Measurements from ENCODE around the gene DHDH.
"Not testable (repeated sequence)": the region's sequence is repeated elsewhere in the genome, so short reads cannot be mapped to it uniquely, and the experiment has no call there.

Gene DHDH

DNA sequence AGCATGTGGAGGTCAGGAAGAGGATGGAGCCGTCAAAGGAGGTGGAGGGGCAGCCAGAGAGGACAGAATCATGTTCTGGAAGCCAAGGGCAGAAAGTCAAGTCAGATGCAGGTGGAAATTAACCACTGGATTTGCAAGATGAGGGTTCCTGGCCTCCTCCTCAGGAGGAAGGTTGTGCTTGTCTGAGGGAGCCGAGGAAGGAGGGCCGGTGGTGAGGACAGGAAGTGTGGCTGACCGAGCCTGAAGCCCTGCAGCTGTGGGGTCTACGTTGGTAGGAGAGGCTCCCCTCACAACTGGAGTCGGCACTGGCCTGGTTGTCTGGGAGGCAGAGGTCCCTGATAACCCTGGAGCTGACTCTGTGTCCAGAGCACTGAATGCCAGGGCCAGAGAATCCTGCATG lies 15.4 kb upstream of the DHDH start:
- no peak for DNase-seq

DNA sequence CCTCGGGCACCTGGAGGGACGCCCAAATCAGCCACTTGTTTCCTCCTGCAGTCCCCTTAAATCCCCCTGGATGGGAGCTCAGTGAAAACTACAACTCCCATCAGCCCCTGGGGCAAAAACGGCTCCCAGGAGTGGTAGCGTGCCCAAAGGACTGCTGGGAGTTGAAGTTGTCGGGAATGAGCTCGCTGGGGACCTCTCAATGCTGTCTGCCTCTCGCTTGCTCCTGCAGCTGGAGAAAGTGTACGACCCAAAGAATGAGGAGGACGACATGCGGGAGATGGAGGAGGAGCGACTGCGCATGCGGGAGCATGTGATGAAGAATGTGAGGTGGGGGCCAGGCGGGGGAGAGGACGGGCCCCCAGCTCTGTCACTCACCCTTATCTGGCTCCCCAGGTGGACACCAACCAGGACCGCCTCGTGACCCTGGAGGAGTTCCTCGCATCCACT lies 14.7 kb upstream of the DHDH start:
- no peak for DNase-seq

DNA sequence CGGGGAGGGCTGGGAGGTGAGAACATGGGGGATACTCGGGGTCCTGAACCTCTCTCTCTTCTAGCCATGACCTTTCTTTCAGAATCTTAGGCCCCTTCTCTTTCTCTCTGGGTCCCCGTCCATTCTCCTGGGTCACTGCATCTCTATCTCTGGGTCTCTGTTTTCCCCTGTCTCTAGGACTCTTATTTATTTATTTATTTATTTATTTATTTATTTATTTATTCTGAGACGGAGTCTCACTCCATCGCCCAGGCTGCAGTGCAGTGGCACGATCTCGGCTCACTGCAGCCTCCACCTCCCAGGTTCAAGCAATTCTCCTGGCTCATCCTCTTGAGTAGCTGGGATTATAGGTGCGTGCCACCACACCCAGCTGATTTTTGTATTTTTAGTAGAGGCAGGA lies 14.2 kb upstream of the DHDH start:
- not testable (repeated sequence) for DNase-seq

DNA sequence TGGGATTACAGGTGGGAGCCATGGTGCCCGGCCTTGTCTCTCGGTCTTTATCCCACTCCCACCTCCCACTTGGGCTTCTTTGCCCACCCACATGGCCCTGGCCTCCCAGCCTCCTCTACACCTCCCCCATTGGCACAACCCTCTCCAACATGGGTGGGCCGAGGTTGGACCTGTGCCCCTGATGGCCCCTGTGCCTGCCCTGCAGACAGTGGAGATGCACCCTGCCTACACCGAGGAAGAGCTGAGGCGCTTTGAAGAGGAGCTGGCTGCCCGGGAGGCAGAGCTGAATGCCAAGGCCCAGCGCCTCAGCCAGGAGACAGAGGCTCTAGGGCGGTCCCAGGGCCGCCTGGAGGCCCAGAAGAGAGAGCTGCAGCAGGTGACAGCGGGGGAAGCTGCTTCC lies 12.6 kb upstream of the DHDH start:
- no peak for DNase-seq

DNA sequence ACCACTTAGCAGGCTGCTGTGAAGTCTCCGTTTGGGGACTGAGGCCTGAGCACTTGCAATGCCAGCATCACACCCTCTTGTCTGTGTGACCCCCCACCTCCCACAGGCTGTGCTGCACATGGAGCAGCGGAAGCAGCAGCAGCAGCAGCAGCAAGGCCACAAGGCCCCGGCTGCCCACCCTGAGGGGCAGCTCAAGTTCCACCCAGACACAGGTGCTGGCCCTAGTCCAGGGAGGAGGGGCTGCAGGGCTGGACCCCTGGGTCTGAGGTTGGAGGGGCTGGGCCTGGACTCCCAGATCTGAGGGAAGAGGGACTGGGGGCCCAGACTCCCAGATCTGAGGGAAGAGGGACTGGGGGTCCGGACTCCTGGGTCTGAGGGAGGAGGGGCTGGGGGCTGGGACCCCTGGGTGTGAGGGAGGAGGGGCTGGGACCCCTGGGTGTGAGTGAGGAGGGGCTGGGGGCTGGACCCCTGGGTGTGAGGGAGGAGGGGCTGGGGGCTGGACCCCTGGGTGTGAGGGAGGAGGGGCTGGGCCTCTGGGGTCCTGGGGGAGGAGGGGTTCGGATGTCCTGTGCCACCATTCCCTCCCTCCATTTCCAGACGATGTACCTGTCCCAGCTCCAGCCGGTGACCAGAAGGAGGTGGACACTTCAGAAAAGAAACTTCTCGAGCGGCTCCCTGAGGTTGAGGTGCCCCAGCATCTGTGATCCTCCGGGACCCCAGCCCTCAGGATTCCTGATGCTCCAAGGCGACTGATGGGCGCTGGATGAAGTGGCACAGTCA lies 11.6 kb upstream of the DHDH start:
- no peak for DNase-seq

- DNase-seq: no peak
Observed at GRCh38 chr19:48922548-48923490, 10.7 kb upstream of the DHDH start.

DNA sequence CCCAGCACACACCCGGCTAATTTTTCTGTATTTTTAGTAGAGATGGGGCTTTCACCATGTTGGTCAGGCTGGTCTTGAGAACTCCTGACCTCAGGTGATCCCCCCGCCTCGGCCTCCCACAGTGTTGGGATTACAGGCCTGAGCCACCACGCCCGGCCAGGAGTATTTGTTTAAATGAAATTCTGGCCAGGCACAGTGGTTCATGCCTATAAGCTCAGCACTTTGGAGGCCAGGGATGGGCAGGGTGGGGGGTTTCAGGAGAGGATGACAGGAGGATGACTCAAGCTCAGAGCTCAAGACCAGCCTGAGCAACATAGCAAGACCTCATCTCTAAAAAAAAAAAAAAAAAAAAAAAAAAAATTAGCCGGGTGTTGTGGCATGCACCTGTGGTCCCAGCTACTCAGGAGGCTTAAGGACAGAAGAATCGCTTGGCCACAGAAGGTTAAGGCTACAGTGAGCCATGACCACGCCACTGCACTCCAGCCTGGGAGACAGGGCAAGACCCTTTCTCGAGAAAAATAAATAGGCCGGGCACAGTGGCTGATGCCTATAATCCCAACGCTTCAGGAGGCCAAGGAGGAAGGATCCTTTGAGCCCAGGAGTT lies 8.2 kb upstream of the DHDH start:
- DNase-seq: peak; percentile 73

DNA sequence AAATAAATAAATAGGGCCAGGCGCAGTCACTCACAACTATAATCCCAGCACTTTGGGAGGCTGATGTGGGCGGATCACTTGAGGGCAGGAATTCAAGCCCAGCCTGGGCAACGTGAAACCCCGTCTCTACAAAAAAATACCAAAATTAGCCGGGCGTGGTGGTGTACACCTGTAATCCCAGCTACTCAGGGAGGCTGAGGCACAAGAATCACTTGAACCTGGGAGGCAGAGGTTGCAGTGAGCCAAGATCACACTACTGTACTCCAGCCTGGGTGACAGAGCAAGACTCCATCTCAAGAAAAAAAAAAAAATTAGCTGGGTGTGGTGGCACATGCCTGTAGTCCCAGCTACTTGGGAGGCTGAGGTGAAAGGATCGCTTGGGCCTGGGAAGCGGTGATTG lies 7.6 kb upstream of the DHDH start:
- not testable (repeated sequence) for DNase-seq

GRCh38 chr19:48926909-48927308 lies 6.6 kb upstream of the DHDH start:
- DNase-seq: peak; percentile 95

GRCh38 chr19:48927692-48928091 lies 5.8 kb upstream of the DHDH start:
- not testable (repeated sequence) for DNase-seq

DNA sequence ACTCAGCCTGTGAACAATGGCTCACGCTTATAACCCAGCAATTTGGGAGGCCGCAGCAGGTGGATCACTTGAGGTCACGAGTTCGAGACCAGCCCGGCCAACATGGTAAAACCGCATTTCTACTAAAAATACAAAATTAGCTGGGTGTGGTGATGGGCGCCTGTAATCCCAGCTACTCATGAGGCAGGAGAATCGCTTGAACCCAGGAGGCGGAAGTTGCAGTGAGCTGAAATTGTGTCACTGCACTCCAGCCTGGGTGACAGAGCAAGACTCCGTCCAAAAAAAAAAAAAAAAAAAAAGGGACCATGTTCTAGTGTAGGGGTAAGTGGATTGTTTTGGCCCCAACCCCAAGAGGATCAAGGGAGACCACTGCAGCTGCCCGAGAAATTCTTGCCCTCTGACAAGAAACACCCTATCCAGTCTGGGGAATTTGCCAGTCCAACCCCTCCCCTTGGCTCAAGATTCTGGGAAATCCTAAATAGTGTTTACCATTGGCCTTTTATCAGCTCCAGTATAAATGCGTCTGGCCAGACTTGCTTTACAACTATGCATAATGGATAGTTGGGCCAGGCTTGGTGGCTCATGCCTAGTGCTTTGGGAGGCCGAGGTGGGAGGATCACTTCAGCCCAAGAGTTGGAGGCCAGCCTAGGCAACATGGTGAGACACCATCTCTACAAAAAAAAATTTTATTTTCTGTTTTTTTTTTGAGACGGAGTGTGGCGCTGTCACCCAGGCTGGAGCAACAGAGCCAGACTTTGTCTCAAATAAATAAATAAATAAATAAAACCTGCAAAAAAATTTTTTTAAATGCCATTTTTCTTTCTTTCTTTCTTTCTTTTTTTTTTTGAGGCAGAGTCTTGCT lies 5.1 kb upstream of the DHDH start:
- DNase-seq: peak; percentile 9

DNA sequence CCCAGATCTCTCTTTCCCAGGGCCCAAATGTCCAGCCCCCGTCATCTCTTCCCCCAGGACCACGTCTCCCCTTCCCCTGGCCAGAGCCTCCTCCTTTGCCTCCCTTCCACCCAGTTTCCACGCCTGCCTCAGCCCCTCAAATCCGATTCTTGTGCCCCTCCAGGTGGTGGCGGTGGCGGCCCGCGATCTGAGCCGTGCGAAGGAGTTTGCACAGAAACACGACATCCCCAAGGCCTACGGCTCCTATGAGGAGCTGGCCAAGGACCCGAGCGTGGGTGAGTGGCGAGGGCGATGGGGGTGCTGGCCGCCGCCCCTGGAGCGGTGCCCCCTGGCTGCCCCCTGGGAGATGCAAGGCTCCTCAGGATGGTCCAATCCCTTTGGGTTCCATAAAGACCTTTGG lies 1.3 kb downstream of the DHDH start:
- no peak for DNase-seq

DNA sequence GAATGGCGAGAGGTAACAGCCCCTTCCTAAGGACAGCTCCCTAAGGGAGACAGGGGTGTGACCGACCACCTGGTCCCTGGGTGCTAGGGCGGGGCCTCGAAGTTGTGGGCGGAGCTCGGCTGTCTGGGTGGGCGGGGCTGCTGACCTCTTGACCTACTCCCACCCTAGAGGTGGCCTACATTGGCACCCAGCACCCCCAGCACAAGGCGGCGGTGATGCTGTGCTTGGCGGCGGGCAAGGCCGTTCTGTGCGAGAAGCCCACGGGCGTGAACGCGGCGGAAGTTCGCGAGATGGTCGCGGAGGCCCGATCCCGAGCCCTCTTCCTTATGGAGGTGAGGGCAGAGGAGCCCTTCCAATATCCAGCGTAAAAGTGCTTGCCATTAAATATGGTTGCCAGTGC lies 2.4 kb downstream of the DHDH start:
- DNase-seq: no peak

DNA sequence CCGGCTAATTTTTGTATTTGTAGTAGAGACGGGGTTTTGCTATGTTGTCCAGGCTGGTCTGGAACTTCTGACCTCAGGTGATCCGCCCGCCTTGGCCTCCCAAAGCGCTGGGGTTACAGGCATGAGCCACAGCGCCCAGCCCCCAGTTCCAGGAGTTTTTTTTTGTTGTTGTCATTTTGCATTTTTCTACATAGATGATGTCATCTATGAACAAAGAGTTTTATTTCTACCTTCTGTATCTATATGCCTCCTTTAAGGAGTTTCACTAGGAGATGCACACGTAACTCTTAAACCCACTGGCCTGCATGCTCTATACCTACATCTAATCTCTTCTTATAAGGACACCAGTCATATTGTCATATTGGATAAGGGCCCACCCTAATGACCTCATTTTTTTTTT lies 4.8 kb downstream of the DHDH start:
- no peak for DNase-seq

- DNase-seq: no peak
Observed at GRCh38 chr19:48940902-48941301, 7.4 kb downstream of the DHDH start.

DNA sequence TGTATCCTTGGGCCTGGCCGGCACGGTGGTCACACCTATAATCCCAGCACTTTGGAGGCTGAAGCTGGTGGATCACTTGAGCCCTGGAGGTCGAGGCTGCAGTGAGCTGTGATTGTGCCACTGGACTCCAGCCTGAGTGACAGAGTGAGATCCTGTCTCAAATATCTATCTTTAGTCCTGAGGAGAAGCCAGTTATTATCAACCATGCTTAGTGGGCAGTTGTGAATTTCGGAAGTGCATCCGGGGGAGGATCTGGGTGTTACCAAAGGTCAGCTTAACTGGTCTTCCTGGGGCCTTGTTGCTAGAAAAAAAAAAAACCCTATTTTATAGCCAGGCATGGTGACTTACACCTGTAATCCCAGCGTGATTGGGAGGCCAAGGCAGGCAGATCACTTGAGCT lies 9.6 kb downstream of the DHDH start:
- DNase-seq: no peak

GRCh38 chr19:48945415-48945814 lies 11.9 kb downstream of the DHDH start:
- DNase-seq: no peak

GRCh38 chr19:48945817-48946216 lies 12.3 kb downstream of the DHDH start:
- DNase-seq: no peak

- no peak for DNase-seq
Observed at GRCh38 chr19:48946463-48947257, 13.2 kb downstream of the DHDH start.

- DNase-seq: no peak
Observed at GRCh38 chr19:48947258-48947542, 13.7 kb downstream of the DHDH start.

- no peak for DNase-seq
Observed at GRCh38 chr19:48950159-48950558, 16.7 kb downstream of the DHDH start.
